ENCODE data around the gene CDC42EP3.

CDC42EP3 gene

GRCh38 chr2:37671009-37671815 is at the start of gene CDC42EP3:
Gene CDC42EP3 (minus strand): TSS chr2:37671642. CDS start chr2:37646587, 25,055 bp downstream.
- Histone ChIP-seq H3K4me1 (ENCODE audit: control insufficient read depth, insufficient read depth, low read length) (peaks cover 31% of the 10 kb centered on the region), H3K27me3 (ENCODE audit: control insufficient read depth in 1 of 2, insufficient read depth in 2 of 2, low read length in 2 of 2) (no peaks in the 10 kb centered on the region), H3K27ac (ENCODE audit: low read length) (peak within 1 kb of the TSS; percentile 89), H3K9me3 (ENCODE audit: control insufficient read depth in 2 of 2, low read length in 2 of 2) (no peaks in the 10 kb centered on the region), H3K36me3 (ENCODE audit: control insufficient read depth in 2 of 2, insufficient read depth in 2 of 2, low read length in 2 of 2) (peaks cover 0 to 2% of the 10 kb centered on the region in 2 donors), H3K4me3 (ENCODE audit: low read length in 2 of 2) (peak within 1 kb of the TSS; percentile 96 to 97), H3K9ac (ENCODE audit: low read length in 2 of 2) (peak within 1 kb of the TSS; percentile 91 to 95)

GRCh38 chr2:37721201-37721560 is 49.7 kb upstream of the CDC42EP3 start:
- H3K9ac ChIP-seq (ENCODE audit: low read length in 2 of 2): no peak overlapping the region
- no peaks in the 10 kb centered on the region for H3K36me3 ChIP-seq (ENCODE audit: control insufficient read depth in 2 of 2, insufficient read depth in 2 of 2, low read length in 2 of 2)
- H3K9me3 ChIP-seq (ENCODE audit: control insufficient read depth in 2 of 2, low read length in 2 of 2): no peaks in the 10 kb centered on the region
- H3K27me3 ChIP-seq (ENCODE audit: control insufficient read depth in 1 of 2, insufficient read depth in 2 of 2, low read length in 2 of 2): no peaks in the 10 kb centered on the region
- H3K4me1 ChIP-seq (ENCODE audit: control insufficient read depth, insufficient read depth, low read length): peaks cover 3% of the 10 kb centered on the region
- H3K27ac ChIP-seq (ENCODE audit: low read length): no peak overlapping the region
- H3K4me3 ChIP-seq (ENCODE audit: low read length in 2 of 2): no peak overlapping the region

- no peaks in the 10 kb centered on the region for H3K27me3 ChIP-seq (ENCODE audit: control insufficient read depth in 1 of 2, insufficient read depth in 2 of 2, low read length in 2 of 2)
- no peak overlapping the region for H3K9ac ChIP-seq (ENCODE audit: low read length in 2 of 2)
- no peaks in the 10 kb centered on the region for H3K9me3 ChIP-seq (ENCODE audit: control insufficient read depth in 2 of 2, low read length in 2 of 2)
- H3K4me3 ChIP-seq (ENCODE audit: low read length in 2 of 2): no peak overlapping the region
- no peaks in the 10 kb centered on the region for H3K36me3 ChIP-seq (ENCODE audit: control insufficient read depth in 2 of 2, insufficient read depth in 2 of 2, low read length in 2 of 2)
- no peak overlapping the region for H3K27ac ChIP-seq (ENCODE audit: low read length)
- peaks cover 3% of the 10 kb centered on the region for H3K4me1 ChIP-seq (ENCODE audit: control insufficient read depth, insufficient read depth, low read length)
Measured at GRCh38 chr2:37720533-37721200, 49.2 kb upstream of the CDC42EP3 start.

GRCh38 chr2:37718515-37719161 is 47.2 kb upstream of the CDC42EP3 start:
- Histone ChIP-seq H3K4me1 (ENCODE audit: control insufficient read depth, insufficient read depth, low read length) (peaks cover 3% of the 10 kb centered on the region), H3K36me3 (ENCODE audit: control insufficient read depth in 2 of 2, insufficient read depth in 2 of 2, low read length in 2 of 2) (no peaks in the 10 kb centered on the region), H3K27ac (ENCODE audit: low read length) (no peak overlapping the region), H3K27me3 (ENCODE audit: control insufficient read depth in 1 of 2, insufficient read depth in 2 of 2, low read length in 2 of 2) (no peaks in the 10 kb centered on the region), H3K9ac (ENCODE audit: low read length in 2 of 2) (no peak overlapping the region), H3K4me3 (ENCODE audit: low read length in 2 of 2) (no peak overlapping the region), H3K9me3 (ENCODE audit: control insufficient read depth in 2 of 2, low read length in 2 of 2) (no peaks in the 10 kb centered on the region)

- Histone ChIP-seq H3K4me1 (ENCODE audit: control insufficient read depth, insufficient read depth, low read length) (peaks cover 3% of the 10 kb centered on the region), H3K9me3 (ENCODE audit: control insufficient read depth in 2 of 2, low read length in 2 of 2) (no peaks in the 10 kb centered on the region), H3K27me3 (ENCODE audit: control insufficient read depth in 1 of 2, insufficient read depth in 2 of 2, low read length in 2 of 2) (no peaks in the 10 kb centered on the region), H3K9ac (ENCODE audit: low read length in 2 of 2) (no peak overlapping the region), H3K4me3 (ENCODE audit: low read length in 2 of 2) (no peak overlapping the region), H3K36me3 (ENCODE audit: control insufficient read depth in 2 of 2, insufficient read depth in 2 of 2, low read length in 2 of 2) (no peaks in the 10 kb centered on the region), H3K27ac (ENCODE audit: low read length) (no peak overlapping the region)
Measured at GRCh38 chr2:37713258-37713700, 41.8 kb upstream of the CDC42EP3 start.

- Histone ChIP-seq H3K9ac (ENCODE audit: low read length in 2 of 2) (no peak overlapping the region), H3K36me3 (ENCODE audit: control insufficient read depth in 2 of 2, insufficient read depth in 2 of 2, low read length in 2 of 2) (no peaks in the 10 kb centered on the region), H3K9me3 (ENCODE audit: control insufficient read depth in 2 of 2, low read length in 2 of 2) (no peaks in the 10 kb centered on the region), H3K4me3 (ENCODE audit: low read length in 2 of 2) (no peak overlapping the region), H3K27me3 (ENCODE audit: control insufficient read depth in 1 of 2, insufficient read depth in 2 of 2, low read length in 2 of 2) (no peaks in the 10 kb centered on the region), H3K27ac (ENCODE audit: low read length) (no peak overlapping the region), H3K4me1 (ENCODE audit: control insufficient read depth, insufficient read depth, low read length) (peaks cover 6% of the 10 kb centered on the region)
Measured at GRCh38 chr2:37711831-37712230, 40.4 kb upstream of the CDC42EP3 start.

- no peaks in the 10 kb centered on the region for H3K27me3 ChIP-seq (ENCODE audit: control insufficient read depth in 1 of 2, insufficient read depth in 2 of 2, low read length in 2 of 2)
Measured at GRCh38 chr2:37711308-37711731, 39.9 kb upstream of the CDC42EP3 start.

GRCh38 chr2:37709111-37709510 is 37.7 kb upstream of the CDC42EP3 start:
- Histone ChIP-seq H3K4me1 (ENCODE audit: control insufficient read depth, insufficient read depth, low read length) (peaks cover 9% of the 10 kb centered on the region), H3K4me3 (ENCODE audit: low read length in 2 of 2) (no peak overlapping the region), H3K9ac (ENCODE audit: low read length in 2 of 2) (no peak overlapping the region), H3K27me3 (ENCODE audit: control insufficient read depth in 1 of 2, insufficient read depth in 2 of 2, low read length in 2 of 2) (no peaks in the 10 kb centered on the region), H3K36me3 (ENCODE audit: control insufficient read depth in 2 of 2, insufficient read depth in 2 of 2, low read length in 2 of 2) (no peaks in the 10 kb centered on the region), H3K27ac (ENCODE audit: low read length) (no peak overlapping the region), H3K9me3 (ENCODE audit: control insufficient read depth in 2 of 2, low read length in 2 of 2) (no peaks in the 10 kb centered on the region)

More at GRCh38 chr2:37711308-37711731, 39.9 kb upstream of the CDC42EP3 start:
- Histone ChIP-seq H3K4me1 (ENCODE audit: control insufficient read depth, insufficient read depth, low read length) (peaks cover 8% of the 10 kb centered on the region), H3K9ac (ENCODE audit: low read length in 2 of 2) (no peak overlapping the region), H3K4me3 (ENCODE audit: low read length in 2 of 2) (no peak overlapping the region), H3K9me3 (ENCODE audit: control insufficient read depth in 2 of 2, low read length in 2 of 2) (no peaks in the 10 kb centered on the region), H3K27ac (ENCODE audit: low read length) (no peak overlapping the region), H3K36me3 (ENCODE audit: control insufficient read depth in 2 of 2, insufficient read depth in 2 of 2, low read length in 2 of 2) (no peaks in the 10 kb centered on the region)

- Histone ChIP-seq H3K36me3 (ENCODE audit: control insufficient read depth in 2 of 2, insufficient read depth in 2 of 2, low read length in 2 of 2) (no peaks in the 10 kb centered on the region), H3K27ac (ENCODE audit: low read length) (no peak overlapping the region), H3K4me3 (ENCODE audit: low read length in 2 of 2) (no peak overlapping the region), H3K9me3 (ENCODE audit: control insufficient read depth in 2 of 2, low read length in 2 of 2) (no peaks in the 10 kb centered on the region), H3K9ac (ENCODE audit: low read length in 2 of 2) (no peak overlapping the region), H3K4me1 (ENCODE audit: control insufficient read depth, insufficient read depth, low read length) (peaks cover 9% of the 10 kb centered on the region), H3K27me3 (ENCODE audit: control insufficient read depth in 1 of 2, insufficient read depth in 2 of 2, low read length in 2 of 2) (no peaks in the 10 kb centered on the region)
Measured at GRCh38 chr2:37708146-37708545, 36.7 kb upstream of the CDC42EP3 start.

- H3K27ac ChIP-seq (ENCODE audit: low read length): no peak overlapping the region
- no peaks in the 10 kb centered on the region for H3K9me3 ChIP-seq (ENCODE audit: control insufficient read depth in 2 of 2, low read length in 2 of 2)
- H3K9ac ChIP-seq (ENCODE audit: low read length in 2 of 2): no peak overlapping the region
- H3K27me3 ChIP-seq (ENCODE audit: control insufficient read depth in 1 of 2, insufficient read depth in 2 of 2, low read length in 2 of 2): no peaks in the 10 kb centered on the region
- H3K36me3 ChIP-seq (ENCODE audit: control insufficient read depth in 2 of 2, insufficient read depth in 2 of 2, low read length in 2 of 2): no peaks in the 10 kb centered on the region
- no peak overlapping the region for H3K4me3 ChIP-seq (ENCODE audit: low read length in 2 of 2)
- peaks cover 9% of the 10 kb centered on the region for H3K4me1 ChIP-seq (ENCODE audit: control insufficient read depth, insufficient read depth, low read length)
Measured at GRCh38 chr2:37707393-37707792, 36.0 kb upstream of the CDC42EP3 start.

All from stomach smooth muscle (tissue), 2 donors.